Cardiac septum (tissue), 1 donor: Measurements from ENCODE around the gene RAB3A. TPM values are rescaled to one million over a fixed set of nuclear protein-coding genes. Genes with fewer than 3 reads are reported as not detected.
A peak's percentile ranks its signal among the peaks of the same experiment; 100 is the strongest.

Experiments used
- DNase-seq: peaks from one replicate; pipeline ENCODE4 v3.0.0-alpha.2; 2020; ENCODE audit warnings: low spot score
- intact Hi-C: fragments of 100-400 bp; cut with DNase I; formaldehyde crosslinking; loops from one replicate; pipeline ENCODE4 v1.14.0; 2022
- long read RNA-seq: library from polyadenylated mRNA; unstranded; transcript quantifications from one replicate; pipeline ENCODE4 v2.0.0, GENCODE V29; 2021
- total RNA-seq: library from RNA; stranded (reverse); fragmentation: NEBNext Ultra II Directional; extraction: Animal tissue kit (Norgen Biotek cat#: 25700); gene quantifications from one replicate; pipeline ENCODE4 v1.2.1, GENCODE V29; 2021
- donor health status: DM: no; HTN: no; CAD: no.

Gene RAB3A
- total RNA-seq, result 21.7 TPM
- long read RNA-seq, transcript RAB3A-201 (5 exons, 1,528 nt), result major isoform, 7 of 8 reads
- long read RNA-seq, partial matches to known transcripts, result 0 of 8 reads
- long read RNA-seq, other reads (novel, unspliced or antisense), result 0 of 8 reads

GRCh38 chr19:18203863-18204393 lies at the start of gene RAB3A:
TSS of gene RAB3A (minus strand) at chr19:18204042. CDS start at chr19:18202740, 1,302 bp downstream.
- intact Hi-C loops, result loop anchor here (1.0 to 10.0 kb wide), 4 partner anchors 11 to 211 kb away; partner anchors contain the start of genes LSM4, MPV17L2 and SSBP4
- DNase-seq, result peak; percentile 100

GRCh38 chr19:18253130-18253529 lies 49.3 kb upstream of the RAB3A start:
- intact Hi-C loops, result loop anchor here (2.0 to 5.0 kb wide), 2 partner anchors 46 to 140 kb away; no protein-coding TSS in a partner anchor
- no peak for DNase-seq

GRCh38 chr19:18252370-18252717 lies 48.5 kb upstream of the RAB3A start:
- intact Hi-C loops, result loop anchor here (2.0 to 5.0 kb wide), 2 partner anchors 45 to 140 kb away; no protein-coding TSS in a partner anchor
- DNase-seq, result no peak

- intact Hi-C loops, result loop anchor here (2.0 to 5.0 kb wide), 2 partner anchors 44 to 139 kb away; no protein-coding TSS in a partner anchor
- no peak for DNase-seq
Observed at GRCh38 chr19:18251587-18252369, 47.9 kb upstream of the RAB3A start.

- intact Hi-C loops, result loop anchor here (5.0 kb wide), 1 partner anchor 43 kb away; no protein-coding TSS in a partner anchor
- no peak for DNase-seq
Observed at GRCh38 chr19:18249834-18250233, 46.0 kb upstream of the RAB3A start.

- intact Hi-C loops, result no loop called here
- DNase-seq, result no peak
Observed at GRCh38 chr19:18245297-18245696, 41.5 kb upstream of the RAB3A start.

- intact Hi-C loops, result no loop called here
- DNase-seq, result no peak
Observed at GRCh38 chr19:18239303-18239702, 35.5 kb upstream of the RAB3A start.

GRCh38 chr19:18234194-18234593 lies 30.4 kb upstream of the RAB3A start:
- no peak for DNase-seq
- intact Hi-C loops, result no loop called here

- no peak for DNase-seq
Observed at GRCh38 chr19:18233224-18233825, 29.5 kb upstream of the RAB3A start.

GRCh38 chr19:18232540-18233223 lies 28.8 kb upstream of the RAB3A start:
- no peak for DNase-seq
- intact Hi-C loops, result no loop called here

More at GRCh38 chr19:18233224-18233825, 29.5 kb upstream of the RAB3A start:
- intact Hi-C loops, result no loop called here

GRCh38 chr19:18231775-18232174 lies 27.9 kb upstream of the RAB3A start:
- intact Hi-C loops, result no loop called here
- DNase-seq, result no peak

GRCh38 chr19:18230941-18231734 lies 27.3 kb upstream of the RAB3A start:
- DNase-seq, result no peak
- intact Hi-C loops, result no loop called here

- intact Hi-C loops, result no loop called here
- DNase-seq, result no peak
Observed at GRCh38 chr19:18229915-18230314, 26.1 kb upstream of the RAB3A start.

- intact Hi-C loops, result no loop called here
- DNase-seq, result no peak
Observed at GRCh38 chr19:18229474-18229873, 25.6 kb upstream of the RAB3A start.

- intact Hi-C loops, result no loop called here
Observed at GRCh38 chr19:18227781-18228271, 24.0 kb upstream of the RAB3A start.

GRCh38 chr19:18226956-18227780 lies 23.3 kb upstream of the RAB3A start:
- DNase-seq, result no peak
- intact Hi-C loops, result no loop called here

More at GRCh38 chr19:18227781-18228271, 24.0 kb upstream of the RAB3A start:
- no peak for DNase-seq

- DNase-seq, result no peak
- intact Hi-C loops, result no loop called here
Observed at GRCh38 chr19:18225702-18226468, 22.0 kb upstream of the RAB3A start, which contains the start of gene PDE4C. TSS of gene PDE4C (minus strand) at chr19:18226438. CDS start at chr19:18226415, 23 bp downstream.
